IPS DF 4.7 (cell line): ENCODE results near the gene RNF166.

ENCODE experiments used
- DNase-seq: peaks from one replicate; pipeline ENCODE4 v3.0.0-alpha.2; 2013; ENCODE audit warnings: low spot score; ENCODE audit errors: extremely low read depth

The RNF166 gene

GRCh38 chr16:88739139-88739976 is 33.1 kb upstream of the RNF166 start:
- DNase-seq, result no peak

GRCh38 chr16:88738151-88739084 is 32.2 kb upstream of the RNF166 start:
- no peak for DNase-seq

GRCh38 chr16:88737298-88738150 is 31.3 kb upstream of the RNF166 start:
- DNase-seq, result no peak

GRCh38 chr16:88736496-88736895 is 30.3 kb upstream of the RNF166 start:
- DNase-seq, result no peak

- DNase-seq, result no peak
Observed at GRCh38 chr16:88736088-88736487, 29.9 kb upstream of the RNF166 start.

GRCh38 chr16:88735616-88736015 is 29.4 kb upstream of the RNF166 start:
- no peak for DNase-seq

GRCh38 chr16:88735121-88735520 is 28.9 kb upstream of the RNF166 start:
- DNase-seq, result no peak

GRCh38 chr16:88734361-88734728 is 28.1 kb upstream of the RNF166 start:
- no peak for DNase-seq

GRCh38 chr16:88733630-88734360 is 27.6 kb upstream of the RNF166 start:
- no peak for DNase-seq

GRCh38 chr16:88732961-88733294 is 26.7 kb upstream of the RNF166 start:
- DNase-seq, result no peak

GRCh38 chr16:88732172-88732960 is 26.2 kb upstream of the RNF166 start:
- DNase-seq, result no peak

- DNase-seq, result no peak
Observed at GRCh38 chr16:88731699-88732098, 25.5 kb upstream of the RNF166 start.

GRCh38 chr16:88730632-88731607 is 24.7 kb upstream of the RNF166 start:
- DNase-seq, result no peak

GRCh38 chr16:88727871-88728270 is 21.7 kb upstream of the RNF166 start:
- DNase-seq, result no peak

- DNase-seq, result no peak
Observed at GRCh38 chr16:88726981-88727380, 20.8 kb upstream of the RNF166 start.

GRCh38 chr16:88726408-88726749 is 20.2 kb upstream of the RNF166 start:
- no peak for DNase-seq

- DNase-seq, result no peak
Observed at GRCh38 chr16:88725609-88726407, 19.6 kb upstream of the RNF166 start.

GRCh38 chr16:88724855-88725555 is 18.8 kb upstream of the RNF166 start:
- no peak for DNase-seq
